PC-3 (cell line): Measurements from ENCODE around the gene UGT2B17. TPM values are rescaled to one million over a fixed set of nuclear protein-coding genes. Genes with fewer than 3 reads are reported as not detected.
A peak's percentile ranks its signal among the peaks of the same experiment; 100 is the strongest.
"Not testable (repeated sequence)": the region's sequence is repeated elsewhere in the genome, so short reads cannot be mapped to it uniquely, and the experiment has no call there.

Experiments
- ATAC-seq: fragments of 200-7000 bp; cut with Tn5 transposase; 2 replicates; pipeline ENCODE4 v1.9.1; 2020; ENCODE audit warnings: mild to moderate bottlenecking, moderate library complexity
- BruUV-seq: library from RNA; stranded (reverse); fragments of 400-500 nt; replicated peaks from 2 replicates; lab custom pipeline; 2021; lab: Mats Ljungman, UMichigan
- CTCF ChIA-PET: fragments of 300-600 bp; sonication (Branson Sonifier 250); formaldehyde crosslinking; loops from one replicate; lab custom pipeline; 2022; ENCODE audit warnings: antibody characterized with exemption; lab: Charles Lee
- POLR2A ChIA-PET: fragments of 300-600 bp; sonication (Branson Sonifier 250); formaldehyde crosslinking; loops from one replicate; lab custom pipeline; 2022; ENCODE audit warnings: antibody characterized with exemption; ENCODE audit not compliant: unreplicated experiment; lab: Charles Lee
- DNase-seq: peaks from one replicate; pipeline ENCODE4 v3.0.0-alpha.2; 2015
- H2AFZ ChIP-seq: fragments of 300-600 bp; sonication (generic); 2 replicates; pipeline ENCODE4 v1.6.0; 2016; ENCODE audit warnings: antibody characterized with exemption, low read length
- H3F3A ChIP-seq: fragments of 300-600 bp; sonication (generic); one replicate; pipeline ENCODE4 v1.6.0; 2017; ENCODE audit warnings: antibody characterized with exemption, low read length, control low read depth, mild to moderate bottlenecking; ENCODE audit not compliant: unreplicated experiment
- H3K27ac ChIP-seq: fragments of 300-600 bp; sonication (generic); 2 replicates; pipeline ENCODE4 v1.5.1; 2016; ENCODE audit warnings: mild to moderate bottlenecking, low read length
- H3K27me3 ChIP-seq: fragments of 300-600 bp; sonication (generic); 2 replicates; pipeline ENCODE4 v1.6.1; 2016; ENCODE audit warnings: low read length, mixed read lengths
- H3K36me3 ChIP-seq: fragments of 300-600 bp; sonication (generic); 2 replicates; pipeline ENCODE4 v1.6.1; 2016; ENCODE audit warnings: low read depth, mixed run types, low read length, mixed read lengths
- H3K4me1 ChIP-seq: fragments of 300-600 bp; sonication (generic); 2 replicates; pipeline ENCODE4 v1.5.1; 2016; ENCODE audit warnings: low read length; ENCODE audit not compliant: insufficient read depth
- H3K4me2 ChIP-seq: fragments of 300-600 bp; sonication (generic); 2 replicates; pipeline ENCODE4 v1.6.0; 2016; ENCODE audit warnings: low read length
- H3K4me3 ChIP-seq: fragments of 300-600 bp; sonication (generic); 2 replicates; pipeline ENCODE4 v1.5.1; 2016; ENCODE audit warnings: mild to moderate bottlenecking, low read length, mixed read lengths
- H3K79me2 ChIP-seq: fragments of 300-600 bp; sonication (generic); 2 replicates; pipeline ENCODE4 v1.6.1; 2017; ENCODE audit warnings: low read length, mixed read lengths
- H3K9ac ChIP-seq: fragments of 300-600 bp; sonication (generic); 2 replicates; pipeline ENCODE4 v1.6.0; 2016; ENCODE audit warnings: mild to moderate bottlenecking, low read length
- H3K9me2 ChIP-seq: fragments of 300-600 bp; sonication (generic); replicated peaks from 2 replicates; pipeline ENCODE4 v1.6.1; 2016; ENCODE audit warnings: mixed run types, low read length, mixed read lengths
- H3K9me3 ChIP-seq: fragments of 300-600 bp; sonication (generic); 2 replicates; pipeline ENCODE4 v1.6.1; 2016; ENCODE audit warnings: low read length, mixed read lengths
- H4K20me1 ChIP-seq: fragments of 300-600 bp; sonication (generic); 2 replicates; pipeline ENCODE4 v1.6.1; 2016; ENCODE audit warnings: low read length, mixed read lengths
- intact Hi-C: fragments of 100-400 bp; cut with micrococcal nuclease; formaldehyde crosslinking; loops from 2 replicates; pipeline ENCODE4 v1.9.0; 2023
- total RNA-seq: library from RNA; depleted of rRNA; stranded (reverse); fragments of >200 nt; gene quantifications from 2 replicates; pipeline ENCODE4 v1.2.3, GENCODE V29; 2014

The UGT2B17 gene
- total RNA-seq, 1 experiment from 2014 or later: not detected

DNA sequence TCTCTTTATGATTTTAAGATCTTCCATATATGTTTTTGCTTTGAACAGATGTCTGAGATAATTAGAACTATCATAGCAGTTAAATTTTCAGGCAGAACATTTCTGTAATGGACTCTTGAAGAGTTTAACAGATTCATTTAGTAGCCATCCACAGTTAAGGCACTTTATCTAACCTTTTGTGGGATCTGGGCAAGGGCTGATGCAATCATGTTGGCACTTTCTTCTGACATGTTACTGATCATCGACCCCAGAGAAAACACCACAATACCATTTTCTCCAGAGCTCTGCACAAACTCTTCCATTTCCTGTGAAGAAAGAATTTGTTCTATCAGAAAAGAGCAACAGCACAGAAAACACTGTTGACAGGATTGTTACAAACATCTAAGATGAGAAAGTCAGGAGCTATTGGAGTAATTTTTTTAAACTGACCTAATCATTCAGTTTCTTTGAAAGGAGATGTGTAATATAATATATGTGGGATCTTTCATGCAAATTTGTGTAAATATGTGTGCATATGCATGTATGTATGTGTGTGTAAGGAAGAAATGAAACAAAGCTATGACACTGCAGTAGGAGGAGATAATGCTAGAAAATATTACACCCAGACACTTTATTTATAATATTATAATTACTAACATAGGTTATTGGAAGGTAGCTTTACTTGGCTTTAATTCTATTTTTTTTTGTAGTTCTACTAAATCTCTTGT is 15.6 kb downstream of the UGT2B17 start:
- ATAC-seq, H3F3A ChIP-seq, H3K4me3 ChIP-seq, H3K9me2 ChIP-seq, H3K27ac ChIP-seq, H4K20me1 ChIP-seq, intact Hi-C loops, CTCF ChIA-PET, H3K79me2 ChIP-seq, H3K27me3 ChIP-seq, BruUV-seq, H3K4me2 ChIP-seq, POLR2A ChIA-PET, H3K9me3 ChIP-seq, DNase-seq, H2AFZ ChIP-seq, H3K36me3 ChIP-seq, H3K9ac ChIP-seq: not testable (repeated sequence)
- peaks cover 12% of the 10 kb centered on the region for H3K4me1 ChIP-seq

DNA sequence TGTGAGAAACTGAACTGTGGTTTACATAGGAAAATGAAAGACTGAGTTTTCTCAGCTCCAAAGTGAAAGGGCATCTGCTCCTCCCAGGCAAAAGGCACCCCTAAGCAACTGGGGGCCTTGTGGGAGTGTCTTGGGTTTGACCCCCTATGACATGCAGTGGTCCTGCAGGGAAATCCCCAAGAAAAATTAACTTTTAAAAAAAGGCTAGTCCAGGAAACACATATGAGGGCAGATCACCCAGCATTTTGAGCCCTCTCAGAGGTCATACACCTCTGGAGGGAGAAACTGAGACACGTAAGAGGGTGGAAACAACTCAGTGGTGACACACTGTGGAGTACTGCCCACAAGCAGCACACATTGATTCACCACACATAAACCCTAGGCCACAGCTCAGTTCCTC is 22.3 kb downstream of the UGT2B17 start:
- H3K27ac ChIP-seq, CTCF ChIA-PET, H3F3A ChIP-seq, H4K20me1 ChIP-seq, H3K4me1 ChIP-seq, DNase-seq, H3K4me2 ChIP-seq, H3K79me2 ChIP-seq, H3K36me3 ChIP-seq, intact Hi-C loops, H3K9me2 ChIP-seq, H3K9me3 ChIP-seq, H2AFZ ChIP-seq, H3K9ac ChIP-seq, H3K4me3 ChIP-seq, ATAC-seq, H3K27me3 ChIP-seq, BruUV-seq: not testable (repeated sequence)
- POLR2A ChIA-PET: interaction anchor here (0.7 kb wide), 1 partner anchor 179 kb away, joined by 3 read pairs; no protein-coding TSS in a partner anchor

DNA sequence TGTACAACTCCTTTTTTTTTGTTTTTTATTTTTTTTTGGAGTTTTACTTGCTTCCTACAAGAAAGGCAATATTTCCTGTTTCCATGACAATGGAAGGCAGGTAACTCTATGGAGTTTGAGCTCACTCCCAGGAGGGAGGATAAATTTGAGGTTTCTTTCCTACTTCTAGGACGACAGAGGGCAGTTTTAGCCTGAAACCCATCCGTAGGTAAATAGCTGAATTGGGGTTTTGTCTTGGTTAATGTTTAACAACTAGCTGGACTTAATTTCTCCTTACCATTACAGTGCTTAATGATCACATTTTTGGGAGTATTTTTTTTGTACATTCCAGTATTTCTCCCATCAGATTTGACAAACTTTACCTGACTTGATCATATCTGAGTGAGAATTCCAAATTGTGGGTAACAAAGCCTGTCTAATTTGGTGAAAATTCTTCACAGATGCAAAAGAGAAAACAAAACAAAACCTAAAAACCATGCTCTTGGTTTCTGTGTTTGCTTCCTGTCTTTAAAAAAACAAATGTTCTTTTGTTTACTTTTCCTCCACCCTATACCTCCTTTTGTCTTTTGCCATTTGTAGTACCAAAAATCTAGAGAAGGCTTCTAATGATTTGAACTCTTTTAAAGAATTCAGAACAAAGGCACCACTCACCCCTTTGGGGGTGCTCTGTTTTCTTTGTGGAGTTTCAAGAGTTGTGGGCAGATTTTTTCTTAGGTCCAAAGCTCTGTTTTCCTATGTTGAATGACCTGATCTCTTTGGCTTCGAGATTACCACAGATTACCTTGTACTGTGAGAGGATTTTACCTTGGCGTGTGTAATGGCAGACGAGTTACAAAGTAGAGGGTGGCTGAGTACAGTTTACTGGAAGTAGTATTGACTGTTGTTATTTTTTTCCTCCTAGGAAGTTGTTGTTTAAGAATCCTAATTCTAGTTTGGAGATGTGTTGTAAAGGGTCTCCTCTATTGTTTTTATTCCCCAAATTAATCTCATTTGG is 23.0 kb downstream of the UGT2B17 start:
- BruUV-seq, H3K9ac ChIP-seq, H3K36me3 ChIP-seq, H3K4me1 ChIP-seq, POLR2A ChIA-PET, ATAC-seq, H4K20me1 ChIP-seq, H3K9me3 ChIP-seq, H3K27ac ChIP-seq, H3K27me3 ChIP-seq, H3K4me3 ChIP-seq, H3K9me2 ChIP-seq, H3F3A ChIP-seq, H3K79me2 ChIP-seq, intact Hi-C loops, CTCF ChIA-PET, DNase-seq, H3K4me2 ChIP-seq: not testable (repeated sequence)
- peak overlapping the region; percentile 27; the same call in 1 of the 2 replicates for H2AFZ ChIP-seq

DNA sequence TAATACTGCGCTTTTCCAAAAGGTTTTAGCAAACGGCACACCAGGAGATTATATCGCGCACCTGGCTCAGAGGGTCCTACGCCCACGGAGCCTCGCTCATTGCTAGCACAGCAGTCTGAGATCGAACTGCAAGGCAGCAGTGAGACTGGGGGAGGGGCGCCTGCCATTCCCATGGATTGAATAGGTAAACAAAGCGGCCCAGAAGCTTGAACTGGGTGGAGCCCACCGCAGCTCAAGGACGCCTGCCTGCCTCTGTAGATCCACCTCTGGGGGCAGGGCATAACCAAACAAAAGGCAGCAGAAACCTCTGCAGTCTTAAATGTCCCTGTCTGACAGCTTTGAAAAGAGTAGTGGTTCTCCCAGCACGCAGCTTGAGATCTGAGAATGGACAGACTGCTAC is 33.4 kb downstream of the UGT2B17 start:
- H3K79me2 ChIP-seq, H3K9me2 ChIP-seq, H3K4me2 ChIP-seq, H2AFZ ChIP-seq, POLR2A ChIA-PET, H3F3A ChIP-seq, DNase-seq, intact Hi-C loops, H3K4me3 ChIP-seq, BruUV-seq, CTCF ChIA-PET, H3K4me1 ChIP-seq, H3K9ac ChIP-seq, H3K9me3 ChIP-seq, ATAC-seq, H3K27ac ChIP-seq, H3K27me3 ChIP-seq, H4K20me1 ChIP-seq, H3K36me3 ChIP-seq: not testable (repeated sequence)
